GM19324 (cell line): ENCODE measurements around the gene TTL.
"Not testable (repeated sequence)": the region's sequence is repeated elsewhere in the genome, so short reads cannot be mapped to it uniquely, and the experiment has no call there.

ENCODE experiments used
- ATAC-seq: cut with Tn5 transposase; IDR thresholded peaks from one replicate; pipeline ENCODE4 v1.9.1; 2021; ENCODE audit warnings: mild to moderate bottlenecking, moderate library complexity; ENCODE audit not compliant: unreplicated experiment, low FRiP score

Gene TTL

GRCh38 chr2:112481528-112482233 lies at the start of gene TTL:
Gene TTL (plus strand): TSS chr2:112482156. CDS start chr2:112482345, 189 bp downstream.
- ATAC-seq: peak; percentile 85

GRCh38 chr2:112432390-112432734 lies 49.6 kb upstream of the TTL start:
- not testable (repeated sequence) for ATAC-seq

- peak; percentile 74 for ATAC-seq
Observed at GRCh38 chr2:112432735-112433479, 49.0 kb upstream of the TTL start.

- ATAC-seq: peak; percentile 91
Observed at GRCh38 chr2:112433480-112433879, 48.5 kb upstream of the TTL start, which contains the start of gene RGPD8. Gene RGPD8 (minus strand): TSS chr2:112433645. CDS start chr2:112433453, 192 bp downstream.

GRCh38 chr2:112433932-112434730 lies 47.8 kb upstream of the TTL start:
- no peak for ATAC-seq

- ATAC-seq: not testable (repeated sequence)
Observed at GRCh38 chr2:112434890-112435715, 46.9 kb upstream of the TTL start.

GRCh38 chr2:112435716-112436431 lies 46.1 kb upstream of the TTL start:
- not testable (repeated sequence) for ATAC-seq

GRCh38 chr2:112436993-112437392 lies 45.0 kb upstream of the TTL start:
- not testable (repeated sequence) for ATAC-seq

GRCh38 chr2:112437405-112437831 lies 44.5 kb upstream of the TTL start:
- not testable (repeated sequence) for ATAC-seq

- not testable (repeated sequence) for ATAC-seq
Observed at GRCh38 chr2:112438603-112439261, 43.2 kb upstream of the TTL start.

GRCh38 chr2:112444256-112444655 lies 37.7 kb upstream of the TTL start:
- not testable (repeated sequence) for ATAC-seq

- ATAC-seq: no peak
Observed at GRCh38 chr2:112449854-112450253, 32.1 kb upstream of the TTL start.

- no peak for ATAC-seq
Observed at GRCh38 chr2:112451317-112451716, 30.6 kb upstream of the TTL start.

- no peak for ATAC-seq
Observed at GRCh38 chr2:112454586-112454985, 27.4 kb upstream of the TTL start.

- ATAC-seq: no peak
Observed at GRCh38 chr2:112459372-112459771, 22.6 kb upstream of the TTL start.

- ATAC-seq: no peak
Observed at GRCh38 chr2:112462178-112462577, 19.8 kb upstream of the TTL start.

GRCh38 chr2:112463256-112463655 lies 18.7 kb upstream of the TTL start:
- ATAC-seq: no peak

- no peak for ATAC-seq
Observed at GRCh38 chr2:112465382-112465781, 16.6 kb upstream of the TTL start.
